GM18502 (cell line): ENCODE measurements around the gene CHCHD3.
"Not testable (repeated sequence)": the region's sequence is repeated elsewhere in the genome, so short reads cannot be mapped to it uniquely, and the experiment has no call there.

Experiments
- ATAC-seq: cut with Tn5 transposase; IDR thresholded peaks from one replicate; pipeline ENCODE4 v1.9.1; 2021; ENCODE audit warnings: mild to moderate bottlenecking; ENCODE audit not compliant: unreplicated experiment, poor library complexity

The CHCHD3 gene

GRCh38 chr7:132967470-132967848 is 114.4 kb downstream of the CHCHD3 start:
- ATAC-seq, result not testable (repeated sequence)

- no peak for ATAC-seq
These were observed 115.0 kb downstream of the CHCHD3 start for GRCh38 chr7:132966754-132967469.

- ATAC-seq, result no peak
These were observed 115.9 kb downstream of the CHCHD3 start for GRCh38 chr7:132965951-132966350.

GRCh38 chr7:132964876-132965275 is 117.0 kb downstream of the CHCHD3 start:
- ATAC-seq, result no peak

- no peak for ATAC-seq
These were observed 122.0 kb downstream of the CHCHD3 start for GRCh38 chr7:132959891-132960290.

GRCh38 chr7:132956556-132956955 is 125.3 kb downstream of the CHCHD3 start:
- ATAC-seq, result no peak

- no peak for ATAC-seq
These were observed 128.4 kb downstream of the CHCHD3 start for GRCh38 chr7:132953468-132953867.

- no peak for ATAC-seq
These were observed 131.2 kb downstream of the CHCHD3 start for GRCh38 chr7:132950725-132951124.

GRCh38 chr7:132947011-132947410 is 134.9 kb downstream of the CHCHD3 start:
- no peak for ATAC-seq

- ATAC-seq, result no peak
These were observed 137.1 kb downstream of the CHCHD3 start for GRCh38 chr7:132944774-132945173.

GRCh38 chr7:132943645-132944044 is 138.2 kb downstream of the CHCHD3 start:
- ATAC-seq, result no peak

- no peak for ATAC-seq
These were observed 139.2 kb downstream of the CHCHD3 start for GRCh38 chr7:132942701-132943100.

GRCh38 chr7:132941905-132942304 is 140.0 kb downstream of the CHCHD3 start:
- no peak for ATAC-seq

GRCh38 chr7:132941428-132941827 is 140.5 kb downstream of the CHCHD3 start:
- no peak for ATAC-seq

GRCh38 chr7:132940084-132940483 is 141.8 kb downstream of the CHCHD3 start:
- no peak for ATAC-seq

- no peak for ATAC-seq
These were observed 142.4 kb downstream of the CHCHD3 start for GRCh38 chr7:132939495-132939894.

- ATAC-seq, result no peak
These were observed 144.6 kb downstream of the CHCHD3 start for GRCh38 chr7:132937286-132937685.

- ATAC-seq, result no peak
These were observed 146.3 kb downstream of the CHCHD3 start for GRCh38 chr7:132935608-132936007.

GRCh38 chr7:132934017-132934416 is 147.9 kb downstream of the CHCHD3 start:
- no peak for ATAC-seq

- ATAC-seq, result peak; percentile 63
These were observed 148.8 kb downstream of the CHCHD3 start for GRCh38 chr7:132933072-132933458.

- ATAC-seq, result no peak
These were observed 149.4 kb downstream of the CHCHD3 start for GRCh38 chr7:132932296-132933071.

GRCh38 chr7:132930881-132931280 is 151.0 kb downstream of the CHCHD3 start:
- no peak for ATAC-seq
